ENCODE data around the gene GMIP.

The GMIP gene

DNA sequence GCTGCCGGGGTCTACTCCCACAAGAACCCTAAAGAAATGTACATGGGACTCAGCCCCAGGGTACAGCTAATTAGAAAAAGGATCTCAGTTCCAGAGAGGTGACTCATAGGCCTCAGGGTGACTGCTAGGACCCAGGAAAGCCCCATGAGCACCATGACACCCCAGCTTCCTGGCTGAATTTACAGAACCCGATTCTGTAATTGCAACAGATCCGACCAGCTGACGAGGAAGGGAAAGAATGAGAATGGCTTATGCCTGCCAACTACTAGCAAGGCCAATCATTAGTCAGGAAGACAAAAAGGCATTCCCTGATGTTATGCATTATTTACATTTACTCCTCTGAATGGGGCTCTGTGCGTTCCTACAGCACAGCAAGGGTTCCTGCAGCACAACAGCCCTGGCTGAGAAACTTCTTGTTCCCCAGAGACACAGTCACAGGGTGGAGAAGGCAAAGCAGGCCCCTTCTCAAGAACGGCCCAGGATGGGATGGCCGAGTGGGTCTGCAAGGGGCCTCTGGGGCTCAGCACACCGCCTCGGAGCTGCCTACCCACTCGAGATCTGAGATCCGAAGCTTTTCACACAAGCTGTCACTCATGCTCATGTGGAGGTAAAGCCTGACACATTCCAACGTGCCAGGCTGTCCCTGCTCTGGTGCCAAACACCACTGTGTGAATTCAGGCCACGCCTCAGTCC, 52.2 kb downstream of the GMIP start:
- peak overlapping the region; percentile 33 for H3K4me3 ChIP-seq (ENCODE audit: low read length)
- DNase-seq (ENCODE audit: low read depth) = peak; percentile 97
- no peak for TF ChIP-seq CTCF (conservative IDR thresholded peaks at IDR 0.05; ENCODE audit: low read length)

DNA sequence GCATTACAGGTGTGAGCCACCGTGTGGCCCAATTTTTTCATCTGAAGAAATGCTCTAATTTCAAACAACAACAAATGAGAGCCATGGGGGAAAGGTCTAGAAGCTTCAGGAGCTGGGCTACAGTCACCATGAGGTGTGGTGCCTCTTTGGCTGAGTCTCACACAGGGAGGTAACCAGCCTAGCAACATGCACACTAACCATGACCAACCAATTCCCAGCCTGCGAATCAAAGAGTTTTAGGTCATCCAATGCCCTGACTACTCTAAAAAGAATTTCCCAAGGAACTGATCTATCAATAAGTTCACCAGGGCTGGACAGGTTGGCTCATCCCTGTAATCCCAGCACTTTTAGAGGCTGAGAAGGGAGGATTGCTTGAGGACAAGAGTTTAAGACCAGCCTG, 54.9 kb downstream of the GMIP start:
- H3K4me3 ChIP-seq (ENCODE audit: low read length) = no peak overlapping the region
- DNase-seq (ENCODE audit: low read depth) = peak; percentile 31
- no peak for TF ChIP-seq CTCF (conservative IDR thresholded peaks at IDR 0.05; ENCODE audit: low read length)

DNA sequence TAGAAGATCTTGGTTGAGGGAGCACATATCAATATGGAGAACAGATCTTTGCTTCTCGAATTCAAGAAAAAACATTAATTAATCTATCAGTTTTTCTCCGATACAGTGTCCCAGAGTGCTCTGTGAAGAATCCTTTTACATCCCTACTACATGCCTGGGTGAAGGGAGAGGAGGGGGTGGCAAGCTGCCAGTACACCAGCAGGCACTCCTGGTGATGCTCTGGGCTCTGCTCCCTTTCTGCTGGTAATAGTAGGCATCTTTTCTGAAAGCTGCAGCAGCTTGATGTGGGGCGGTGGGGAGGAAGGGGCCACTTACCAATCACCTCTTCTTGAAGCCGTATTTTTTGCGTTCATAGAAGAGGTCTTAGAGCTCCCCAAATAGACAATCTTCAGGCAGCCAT, 55.7 kb downstream of the GMIP start:
- H3K4me3 ChIP-seq (ENCODE audit: low read length) = no peak overlapping the region
- TF ChIP-seq CTCF (conservative IDR thresholded peaks at IDR 0.05; ENCODE audit: low read length) = no peak
- DNase-seq (ENCODE audit: low read depth) = no peak

DNA sequence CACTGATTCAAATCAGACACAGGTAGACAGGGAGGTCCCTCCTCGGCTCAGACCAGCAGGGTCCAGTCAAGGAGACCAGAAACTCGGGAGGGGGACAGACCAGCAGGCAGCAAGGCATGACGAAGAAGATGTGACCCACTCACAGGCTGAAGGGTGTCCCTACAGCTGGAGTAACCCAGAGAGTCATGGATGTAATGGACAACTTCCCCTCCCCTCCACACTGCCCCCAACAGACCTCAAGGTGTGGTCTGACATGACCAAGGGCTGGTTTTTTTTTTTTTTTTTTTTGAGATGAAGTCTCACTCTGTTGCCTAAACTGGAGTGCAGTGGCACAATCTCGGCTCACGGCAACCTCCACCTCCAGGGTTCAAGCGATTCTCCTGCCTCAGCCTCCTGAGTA, 59.1 kb downstream of the GMIP start:
- H3K4me3 ChIP-seq (ENCODE audit: low read length) = no peak overlapping the region
- DNase-seq (ENCODE audit: low read depth) = no peak
- TF ChIP-seq CTCF (conservative IDR thresholded peaks at IDR 0.05; ENCODE audit: low read length) = no peak

DNA sequence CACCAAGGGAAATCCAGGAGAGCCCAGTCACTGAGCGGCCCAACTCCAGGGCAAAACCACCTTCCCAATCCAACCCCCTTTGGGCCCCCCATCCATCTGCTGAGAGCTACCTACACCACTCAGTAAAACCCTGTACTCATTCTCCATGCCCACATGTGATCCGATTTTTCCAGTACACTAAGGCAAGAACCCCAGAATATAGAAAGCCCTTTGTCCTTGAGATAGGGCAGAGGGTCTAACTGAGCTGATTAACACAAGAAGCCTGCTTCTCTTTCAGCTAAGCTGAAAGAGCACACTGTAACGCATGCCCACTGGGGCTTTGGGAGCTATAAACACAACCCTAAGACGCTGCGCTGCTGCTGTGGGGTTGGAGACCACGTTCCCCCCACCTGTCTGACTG, 61.0 kb downstream of the GMIP start:
- no peak overlapping the region for H3K4me3 ChIP-seq (ENCODE audit: low read length)
- no peak for DNase-seq (ENCODE audit: low read depth)
- no peak for TF ChIP-seq CTCF (conservative IDR thresholded peaks at IDR 0.05; ENCODE audit: low read length)

- DNase-seq (ENCODE audit: low read depth) = no peak
- no peak for TF ChIP-seq CTCF (conservative IDR thresholded peaks at IDR 0.05; ENCODE audit: low read length)
- no peak overlapping the region for H3K4me3 ChIP-seq (ENCODE audit: low read length)
Observed at GRCh38 chr19:19581391-19581790, 62.1 kb downstream of the GMIP start.

DNA sequence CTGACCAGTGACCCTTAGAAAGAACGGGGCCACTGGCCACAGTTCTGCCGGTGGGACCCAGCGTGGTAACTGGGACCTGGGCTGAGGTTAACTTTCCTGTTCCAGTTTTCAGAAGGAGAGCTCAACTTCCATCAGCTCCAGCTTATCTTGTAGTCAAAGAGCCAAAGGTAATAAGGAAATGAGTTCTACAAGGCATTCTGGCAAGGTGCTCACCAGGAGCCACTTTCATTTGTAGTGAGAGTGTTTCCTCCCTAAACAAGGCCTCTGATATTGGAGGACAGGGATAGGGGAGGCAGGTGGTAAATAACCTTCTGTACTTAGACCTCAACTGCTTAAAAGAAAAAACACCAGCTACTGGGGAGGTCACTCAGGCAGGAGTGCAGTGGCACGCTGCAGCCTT, 63.0 kb downstream of the GMIP start:
- DNase-seq (ENCODE audit: low read depth) = no peak
- no peak for TF ChIP-seq CTCF (conservative IDR thresholded peaks at IDR 0.05; ENCODE audit: low read length)
- no peak overlapping the region for H3K4me3 ChIP-seq (ENCODE audit: low read length)
